ENCODE data around the gene SMCP. TPM values are rescaled to one million over a fixed set of nuclear protein-coding genes. Genes with fewer than 3 reads are reported as not detected.

Gene SMCP
- total RNA-seq, 2 donors from 2014 or later = not detected

DNA sequence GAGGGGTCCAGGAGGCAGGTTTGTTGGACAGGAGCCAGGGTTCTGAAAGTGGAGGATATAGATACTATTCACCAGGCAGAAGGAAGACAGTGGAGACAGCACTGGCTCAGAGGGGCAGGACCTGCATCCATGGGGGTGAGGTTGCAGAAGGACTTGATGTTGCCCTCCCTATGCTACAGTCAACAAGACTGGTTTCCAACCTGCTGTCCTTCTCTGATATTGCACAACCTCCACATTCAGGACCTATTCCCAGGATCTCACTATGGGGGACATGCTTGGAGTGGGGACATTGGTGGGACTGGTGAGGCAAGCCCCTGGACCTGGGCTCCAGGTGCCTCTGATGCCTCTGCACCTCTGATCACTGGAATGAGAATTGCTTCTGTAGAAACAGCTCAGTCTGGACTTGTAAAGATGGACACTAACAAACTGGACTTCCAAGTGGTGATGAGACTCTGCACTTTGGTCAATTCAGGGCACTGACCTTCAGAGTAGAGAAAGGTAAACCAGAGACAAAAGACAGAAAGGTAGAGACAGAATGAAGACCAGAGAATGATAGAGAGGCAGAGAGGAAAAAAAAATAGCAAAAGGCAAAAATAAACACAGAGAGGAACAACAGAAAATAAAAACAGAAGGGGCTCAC, 1.6 kb downstream of the SMCP start:
- H3K4me3 ChIP-seq = no peak overlapping the region
- no peaks in the 10 kb centered on the region for H3K36me3 ChIP-seq
- no peak for DNase-seq
- H3K27me3 ChIP-seq = no peaks in the 10 kb centered on the region
- no peaks in the 10 kb centered on the region for H3K4me1 ChIP-seq
- H3K9ac ChIP-seq (ENCODE audit: low read depth in 2 of 2, low read length in 2 of 2) = no peak overlapping the region
- H3K27ac ChIP-seq = no peak overlapping the region
- intact Hi-C loops (cut with DNase I) = loop anchor here (10.0 kb wide), 1 partner anchor 345 kb away; no protein-coding TSS in a partner anchor
- TF ChIP-seq, protein P1, sequence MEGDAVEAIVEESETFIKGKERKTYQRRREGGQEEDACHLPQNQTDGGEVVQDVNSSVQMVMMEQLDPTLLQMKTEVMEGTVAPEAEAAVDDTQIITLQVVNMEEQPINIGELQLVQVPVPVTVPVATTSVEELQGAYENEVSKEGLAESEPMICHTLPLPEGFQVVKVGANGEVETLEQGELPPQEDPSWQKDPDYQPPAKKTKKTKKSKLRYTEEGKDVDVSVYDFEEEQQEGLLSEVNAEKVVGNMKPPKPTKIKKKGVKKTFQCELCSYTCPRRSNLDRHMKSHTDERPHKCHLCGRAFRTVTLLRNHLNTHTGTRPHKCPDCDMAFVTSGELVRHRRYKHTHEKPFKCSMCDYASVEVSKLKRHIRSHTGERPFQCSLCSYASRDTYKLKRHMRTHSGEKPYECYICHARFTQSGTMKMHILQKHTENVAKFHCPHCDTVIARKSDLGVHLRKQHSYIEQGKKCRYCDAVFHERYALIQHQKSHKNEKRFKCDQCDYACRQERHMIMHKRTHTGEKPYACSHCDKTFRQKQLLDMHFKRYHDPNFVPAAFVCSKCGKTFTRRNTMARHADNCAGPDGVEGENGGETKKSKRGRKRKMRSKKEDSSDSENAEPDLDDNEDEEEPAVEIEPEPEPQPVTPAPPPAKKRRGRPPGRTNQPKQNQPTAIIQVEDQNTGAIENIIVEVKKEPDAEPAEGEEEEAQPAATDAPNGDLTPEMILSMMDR (IDR thresholded peaks at IDR 0.05) = no peak
- no peaks in the 10 kb centered on the region for H3K9me3 ChIP-seq

DNA sequence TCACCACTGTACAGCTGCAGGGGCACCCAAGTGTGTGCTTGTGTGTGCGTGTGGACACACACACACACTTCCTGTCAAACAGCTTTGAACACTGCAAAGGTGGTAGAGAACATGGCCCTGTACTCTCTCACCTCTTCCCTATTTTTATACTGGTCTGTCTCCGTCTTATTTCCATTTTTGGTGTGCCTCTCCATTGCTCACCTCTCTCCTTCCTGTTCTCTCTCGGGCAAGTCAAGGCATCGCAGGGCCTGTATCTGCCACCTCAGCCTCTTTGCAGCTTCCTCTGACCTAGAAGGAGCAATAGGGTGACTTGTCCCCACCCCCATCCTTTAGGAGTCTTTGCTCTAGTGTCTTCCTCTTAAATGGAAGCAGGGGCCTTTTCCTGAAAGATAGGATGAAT, 2.2 kb downstream of the SMCP start:
- no peaks in the 10 kb centered on the region for H3K27me3 ChIP-seq
- no peak overlapping the region for H3K9ac ChIP-seq (ENCODE audit: low read depth in 2 of 2, low read length in 2 of 2)
- no peak for DNase-seq
- H3K9me3 ChIP-seq = no peaks in the 10 kb centered on the region
- no peaks in the 10 kb centered on the region for H3K4me1 ChIP-seq
- H3K36me3 ChIP-seq = no peaks in the 10 kb centered on the region
- intact Hi-C loops (cut with DNase I) = no loop called here
- H3K4me3 ChIP-seq = no peak overlapping the region
- no peak overlapping the region for H3K27ac ChIP-seq
- TF ChIP-seq, protein P1 (IDR thresholded peaks at IDR 0.05) = no peak

DNA sequence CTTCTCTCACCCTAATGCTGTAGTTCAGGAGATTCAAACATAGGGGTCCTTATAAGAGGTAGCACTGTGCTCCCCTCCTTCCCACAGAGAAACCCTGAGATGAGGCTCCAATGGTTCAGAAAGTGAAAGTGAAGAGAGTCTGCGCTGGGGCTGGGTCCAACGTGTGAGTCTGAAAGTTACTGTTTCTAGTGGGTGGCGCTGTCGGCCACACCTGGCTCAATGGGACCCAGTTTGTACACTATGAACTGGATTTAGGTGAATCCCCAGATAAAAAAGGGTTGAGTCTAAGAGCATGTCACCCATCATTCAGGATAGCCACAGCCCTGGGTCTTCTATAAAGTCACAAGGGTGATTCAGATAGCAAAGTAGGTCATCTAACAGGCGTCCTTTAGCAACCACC, 2.8 kb downstream of the SMCP start:
- TF ChIP-seq, protein P1 (IDR thresholded peaks at IDR 0.05) = no peak
- Histone ChIP-seq H3K27me3 (no peaks in the 10 kb centered on the region), H3K4me1 (no peaks in the 10 kb centered on the region), H3K9me3 (no peaks in the 10 kb centered on the region), H3K27ac (no peak overlapping the region), H3K4me3 (no peak overlapping the region), H3K9ac (ENCODE audit: low read depth in 2 of 2, low read length in 2 of 2) (no peak overlapping the region), H3K36me3 (no peaks in the 10 kb centered on the region)
- no peak for DNase-seq
- intact Hi-C loops (cut with DNase I) = no loop called here

DNA sequence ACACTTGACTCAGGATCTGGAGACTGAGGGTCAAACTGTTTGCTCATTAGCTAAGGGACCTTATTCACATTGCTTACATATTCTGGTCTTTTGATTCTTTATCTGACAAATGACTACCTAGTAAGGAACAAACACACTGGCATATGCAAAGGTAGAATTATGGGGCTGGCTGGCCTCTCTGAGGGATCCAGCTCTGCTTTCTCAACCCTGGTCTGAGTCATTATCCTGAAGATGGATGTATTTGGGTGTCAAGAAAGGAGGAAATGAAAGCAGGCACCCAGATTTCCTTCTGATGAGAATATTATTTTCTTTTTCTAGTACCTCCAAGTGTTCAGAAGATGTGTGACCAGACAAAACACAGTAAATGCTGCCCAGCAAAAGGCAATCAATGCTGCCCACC, 6.0 kb downstream of the SMCP start:
- H3K4me1 ChIP-seq = no peaks in the 10 kb centered on the region
- H3K36me3 ChIP-seq = no peaks in the 10 kb centered on the region
- H3K4me3 ChIP-seq = no peak overlapping the region
- H3K9ac ChIP-seq (ENCODE audit: low read depth in 2 of 2, low read length in 2 of 2) = no peak overlapping the region
- no peaks in the 10 kb centered on the region for H3K27me3 ChIP-seq
- TF ChIP-seq, protein P1 (IDR thresholded peaks at IDR 0.05) = no peak
- DNase-seq = no peak
- H3K9me3 ChIP-seq = no peaks in the 10 kb centered on the region
- H3K27ac ChIP-seq = no peak overlapping the region
- intact Hi-C loops (cut with DNase I) = no loop called here

DNA sequence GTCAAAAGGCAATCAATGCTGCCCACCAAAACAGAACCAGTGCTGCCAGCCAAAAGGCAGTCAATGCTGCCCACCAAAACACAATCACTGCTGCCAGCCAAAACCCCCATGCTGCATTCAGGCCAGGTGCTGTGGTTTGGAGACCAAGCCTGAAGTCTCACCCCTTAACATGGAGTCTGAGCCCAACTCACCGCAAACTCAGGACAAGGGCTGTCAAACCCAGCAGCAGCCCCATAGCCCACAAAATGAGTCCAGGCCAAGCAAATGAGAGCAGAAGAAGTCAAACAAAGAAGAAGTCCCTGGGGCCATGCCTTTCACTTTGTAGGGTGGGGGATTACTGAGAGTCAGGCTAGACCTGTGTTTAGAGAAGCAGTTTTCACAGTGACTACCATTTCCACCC, 6.4 kb downstream of the SMCP start:
- no peaks in the 10 kb centered on the region for H3K36me3 ChIP-seq
- H3K27me3 ChIP-seq = no peaks in the 10 kb centered on the region
- intact Hi-C loops (cut with DNase I) = no loop called here
- no peak overlapping the region for H3K9ac ChIP-seq (ENCODE audit: low read depth in 2 of 2, low read length in 2 of 2)
- no peak for DNase-seq
- TF ChIP-seq, protein P1 (IDR thresholded peaks at IDR 0.05) = no peak
- H3K27ac ChIP-seq = no peak overlapping the region
- no peaks in the 10 kb centered on the region for H3K9me3 ChIP-seq
- H3K4me3 ChIP-seq = no peak overlapping the region
- H3K4me1 ChIP-seq = no peaks in the 10 kb centered on the region

All from colonic mucosa (tissue), 4 donors.